ENCODE data around the gene ZNF74. TPM values are rescaled to one million over a fixed set of nuclear protein-coding genes. Genes with fewer than 3 reads are reported as not detected.
"Not testable (repeated sequence)": the region's sequence is repeated elsewhere in the genome, so short reads cannot be mapped to it uniquely, and the experiment has no call there.

The ZNF74 gene
- total RNA-seq, 2 donors from 2014 or later = 6.4 to 10.0 TPM

GRCh38 chr22:20366841-20367240 is 27.1 kb upstream of the ZNF74 start:
- ATAC-seq (replicated peaks); H3K4me3 Mint-ChIP-seq; H3K9me3 Mint-ChIP-seq; H3K36me3 Mint-ChIP-seq (ENCODE audit: low read depth); H3K27me3 Mint-ChIP-seq; H3K4me1 Mint-ChIP-seq; H3K27ac Mint-ChIP-seq: not testable (repeated sequence)

GRCh38 chr22:20368875-20369274 is 25.1 kb upstream of the ZNF74 start:
- H3K4me1 Mint-ChIP-seq; ATAC-seq (replicated peaks); H3K9me3 Mint-ChIP-seq; H3K27me3 Mint-ChIP-seq; H3K4me3 Mint-ChIP-seq; H3K27ac Mint-ChIP-seq; H3K36me3 Mint-ChIP-seq (ENCODE audit: low read depth): not testable (repeated sequence)

DNA sequence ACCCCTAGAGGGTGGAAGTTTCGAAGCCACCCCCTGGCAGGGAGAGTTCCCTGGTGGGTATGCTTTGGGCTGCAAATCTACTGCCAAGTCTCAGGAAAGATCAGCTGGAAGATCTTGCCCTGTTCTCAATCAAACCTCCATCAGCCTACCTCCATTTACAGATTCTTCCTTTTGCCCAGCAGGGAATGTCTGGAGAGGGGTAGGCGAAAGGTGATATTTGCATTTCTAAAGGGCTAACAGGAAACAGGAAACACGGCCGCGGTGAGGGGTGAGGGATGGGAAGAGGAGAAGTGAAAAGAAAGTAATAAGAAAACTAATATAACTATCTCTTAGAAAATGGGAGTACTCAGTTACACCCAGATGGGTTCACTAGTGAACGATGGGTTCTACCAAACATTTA is 22.3 kb upstream of the ZNF74 start:
- H3K4me3 Mint-ChIP-seq; H3K4me1 Mint-ChIP-seq; H3K27ac Mint-ChIP-seq; H3K9me3 Mint-ChIP-seq; H3K27me3 Mint-ChIP-seq; ATAC-seq (replicated peaks); H3K36me3 Mint-ChIP-seq (ENCODE audit: low read depth): not testable (repeated sequence)

GRCh38 chr22:20372406-20372854 is 21.5 kb upstream of the ZNF74 start:
- not testable (repeated sequence) for H3K27me3 Mint-ChIP-seq; H3K36me3 Mint-ChIP-seq (ENCODE audit: low read depth); H3K27ac Mint-ChIP-seq; H3K4me1 Mint-ChIP-seq; ATAC-seq (replicated peaks); H3K4me3 Mint-ChIP-seq; H3K9me3 Mint-ChIP-seq

- not testable (repeated sequence) for H3K27me3 Mint-ChIP-seq; H3K27ac Mint-ChIP-seq; H3K4me3 Mint-ChIP-seq; H3K4me1 Mint-ChIP-seq; H3K36me3 Mint-ChIP-seq (ENCODE audit: low read depth); H3K9me3 Mint-ChIP-seq; ATAC-seq (replicated peaks)
Observed at GRCh38 chr22:20373195-20373706, 20.7 kb upstream of the ZNF74 start.

DNA sequence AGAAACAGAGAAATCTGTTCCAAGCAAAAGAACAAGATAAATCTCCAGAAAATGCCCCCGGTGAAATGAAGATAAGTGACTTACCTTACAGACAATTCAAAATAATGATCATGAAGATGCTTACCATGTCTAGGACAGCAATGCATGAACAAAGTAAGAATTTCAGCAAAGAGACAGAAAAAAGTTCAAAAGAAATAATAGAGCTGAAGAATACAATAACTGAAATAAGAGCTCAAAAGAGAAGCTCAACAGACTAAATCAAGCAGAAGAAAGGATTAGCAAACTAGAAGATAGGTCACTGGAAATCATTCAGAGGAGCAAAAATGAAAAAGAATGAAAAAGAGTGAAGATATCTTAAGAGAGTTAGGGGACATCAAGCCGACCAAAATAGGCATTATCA is 19.8 kb upstream of the ZNF74 start:
- not testable (repeated sequence) for ATAC-seq (replicated peaks); H3K27ac Mint-ChIP-seq; H3K4me1 Mint-ChIP-seq; H3K36me3 Mint-ChIP-seq (ENCODE audit: low read depth); H3K9me3 Mint-ChIP-seq; H3K4me3 Mint-ChIP-seq; H3K27me3 Mint-ChIP-seq

DNA sequence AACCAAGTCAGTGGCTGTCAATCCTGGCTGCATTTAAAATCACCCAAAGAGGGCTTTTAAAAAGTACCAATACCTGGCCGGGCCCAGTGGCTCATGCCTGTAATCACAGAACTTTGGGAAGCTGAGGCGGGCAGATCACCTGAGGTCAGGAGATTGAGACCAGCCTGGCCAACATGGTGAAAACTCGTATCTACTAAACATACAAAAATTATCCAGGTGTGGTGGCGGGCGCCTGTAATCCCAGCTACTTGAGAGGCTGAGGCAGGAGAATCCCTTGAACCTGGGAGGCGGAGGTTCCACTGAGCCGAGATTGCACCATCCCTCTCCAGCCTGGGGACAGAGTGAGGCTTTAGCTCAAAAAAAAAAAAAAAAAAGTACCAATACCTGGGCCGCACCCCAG is 17.7 kb upstream of the ZNF74 start:
- ATAC-seq (replicated peaks); H3K4me3 Mint-ChIP-seq; H3K27ac Mint-ChIP-seq; H3K9me3 Mint-ChIP-seq; H3K36me3 Mint-ChIP-seq (ENCODE audit: low read depth); H3K4me1 Mint-ChIP-seq; H3K27me3 Mint-ChIP-seq: not testable (repeated sequence)

- H3K27me3 Mint-ChIP-seq; H3K4me1 Mint-ChIP-seq; H3K27ac Mint-ChIP-seq; ATAC-seq (replicated peaks); H3K36me3 Mint-ChIP-seq (ENCODE audit: low read depth); H3K4me3 Mint-ChIP-seq; H3K9me3 Mint-ChIP-seq: not testable (repeated sequence)
Observed at GRCh38 chr22:20376983-20377382, 17.0 kb upstream of the ZNF74 start.

DNA sequence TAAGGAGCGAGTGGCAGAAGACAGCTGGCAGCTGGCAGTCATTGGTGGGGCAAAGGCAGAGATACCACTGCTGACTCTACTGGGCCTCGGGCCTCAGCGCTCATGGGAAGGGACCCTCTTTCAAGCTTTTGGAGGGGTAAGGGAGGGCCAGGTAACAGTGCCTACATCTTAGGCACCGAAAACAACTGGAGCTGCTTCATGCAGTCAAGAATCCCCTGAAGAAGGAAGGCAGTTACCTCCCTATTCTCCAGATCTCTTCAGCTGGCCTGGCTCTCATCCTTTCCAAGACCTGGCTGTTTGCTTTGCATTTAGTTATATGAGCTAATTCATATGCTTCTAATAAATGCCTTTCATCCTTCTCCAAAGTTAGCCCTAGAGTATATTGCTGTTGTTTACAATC is 15.8 kb upstream of the ZNF74 start:
- ATAC-seq (replicated peaks) = no peak
- Mint-ChIP-seq H3K27ac (no peak overlapping the region), H3K36me3 (ENCODE audit: low read depth) (no peaks in the 10 kb centered on the region), H3K27me3 (no peaks in the 10 kb centered on the region), H3K9me3 (no peaks in the 10 kb centered on the region), H3K4me3 (no peak overlapping the region), H3K4me1 (no peaks in the 10 kb centered on the region)

DNA sequence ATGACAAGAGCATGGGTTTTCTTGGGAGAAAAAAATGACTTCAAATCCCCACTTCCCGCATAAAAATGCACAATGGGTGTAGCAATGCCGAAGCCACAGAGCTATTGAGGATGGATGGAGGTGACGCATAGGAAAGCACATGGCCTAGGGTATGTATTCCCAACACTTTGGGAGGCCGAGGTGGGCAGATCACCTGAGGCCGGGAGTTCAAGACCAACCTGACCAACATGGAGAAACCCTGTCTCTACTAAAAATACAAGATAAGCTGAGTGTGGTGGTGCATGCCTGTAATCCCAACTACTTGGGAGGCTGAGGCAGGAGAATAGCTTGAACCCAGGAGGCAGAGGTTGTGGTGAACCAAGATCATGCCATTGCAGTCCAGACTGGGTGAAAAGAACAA is 15.3 kb upstream of the ZNF74 start:
- not testable (repeated sequence) for H3K9me3 Mint-ChIP-seq; H3K4me3 Mint-ChIP-seq; ATAC-seq (replicated peaks)

GRCh38 chr22:20380486-20380885 is 13.5 kb upstream of the ZNF74 start:
- Mint-ChIP-seq H3K9me3 (no peaks in the 10 kb centered on the region), H3K4me1 (no peaks in the 10 kb centered on the region), H3K27ac (no peak overlapping the region), H3K36me3 (ENCODE audit: low read depth) (no peaks in the 10 kb centered on the region), H3K4me3 (no peak overlapping the region), H3K27me3 (no peaks in the 10 kb centered on the region)
- no peak for ATAC-seq (replicated peaks)

More for the DNA sequence above, 15.3 kb upstream of the ZNF74 start:
- H3K27ac Mint-ChIP-seq; H3K4me1 Mint-ChIP-seq; H3K36me3 Mint-ChIP-seq (ENCODE audit: low read depth); H3K27me3 Mint-ChIP-seq: not testable (repeated sequence)

DNA sequence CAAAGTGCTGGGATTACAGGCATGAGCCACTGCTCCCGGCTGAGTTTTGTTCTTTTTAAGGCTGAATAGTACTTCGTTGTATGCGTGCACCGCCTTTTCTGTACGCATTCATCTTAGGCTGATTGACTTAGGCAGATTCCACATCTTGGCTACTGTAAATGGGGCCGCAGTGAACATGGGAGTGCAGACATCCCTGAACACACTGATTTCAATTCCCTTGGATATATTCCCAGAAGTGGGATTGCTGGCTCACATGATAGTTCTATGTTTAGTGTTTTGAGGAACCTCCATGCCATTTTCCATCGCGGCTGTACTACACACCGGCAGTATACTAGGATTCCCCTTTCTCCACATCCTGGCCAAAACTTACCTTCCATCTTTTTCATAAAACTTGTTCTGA is 10.4 kb upstream of the ZNF74 start:
- Mint-ChIP-seq H3K27ac (no peak overlapping the region), H3K9me3 (no peaks in the 10 kb centered on the region), H3K27me3 (no peaks in the 10 kb centered on the region), H3K4me3 (no peak overlapping the region), H3K36me3 (ENCODE audit: low read depth) (no peaks in the 10 kb centered on the region), H3K4me1 (no peaks in the 10 kb centered on the region)
- no peak for ATAC-seq (replicated peaks)

GRCh38 chr22:20384171-20384570 is 9.8 kb upstream of the ZNF74 start:
- Mint-ChIP-seq H3K27ac (no peak overlapping the region), H3K4me3 (no peak overlapping the region), H3K9me3 (no peaks in the 10 kb centered on the region), H3K4me1 (no peaks in the 10 kb centered on the region), H3K36me3 (ENCODE audit: low read depth) (no peaks in the 10 kb centered on the region), H3K27me3 (no peaks in the 10 kb centered on the region)
- no peak for ATAC-seq (replicated peaks)

- Mint-ChIP-seq H3K36me3 (ENCODE audit: low read depth) (no peaks in the 10 kb centered on the region), H3K4me3 (no peak overlapping the region), H3K9me3 (no peaks in the 10 kb centered on the region), H3K4me1 (no peaks in the 10 kb centered on the region), H3K27ac (no peak overlapping the region), H3K27me3 (no peaks in the 10 kb centered on the region)
- ATAC-seq (replicated peaks) = no peak
Observed at GRCh38 chr22:20384865-20385264, 9.1 kb upstream of the ZNF74 start.

- Mint-ChIP-seq H3K4me1 (no peaks in the 10 kb centered on the region), H3K27ac (no peak overlapping the region), H3K4me3 (no peak overlapping the region), H3K27me3 (no peaks in the 10 kb centered on the region), H3K9me3 (no peaks in the 10 kb centered on the region), H3K36me3 (ENCODE audit: low read depth) (no peaks in the 10 kb centered on the region)
- no peak for ATAC-seq (replicated peaks)
Observed at GRCh38 chr22:20386336-20386735, 7.6 kb upstream of the ZNF74 start.

DNA sequence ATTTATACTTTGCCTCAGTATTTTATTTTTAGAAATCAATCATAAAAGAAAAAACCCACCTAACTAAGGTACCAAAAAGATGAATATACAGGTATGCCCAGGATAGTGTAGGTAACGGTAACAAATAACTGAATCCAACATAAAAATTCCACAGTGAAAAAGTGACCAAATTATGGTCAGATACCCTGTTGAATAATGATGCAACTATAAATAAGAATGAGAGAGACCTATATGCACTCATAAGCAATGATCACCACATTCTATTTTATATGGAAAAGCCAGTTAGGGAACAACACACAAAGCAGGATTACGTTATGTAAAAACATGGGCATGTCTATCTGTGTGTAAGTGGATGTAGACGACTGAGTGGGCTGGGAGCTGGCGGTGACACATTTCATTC is 7.0 kb upstream of the ZNF74 start:
- Mint-ChIP-seq H3K27ac (no peak overlapping the region), H3K4me1 (no peaks in the 10 kb centered on the region), H3K36me3 (ENCODE audit: low read depth) (no peaks in the 10 kb centered on the region), H3K4me3 (no peak overlapping the region), H3K9me3 (no peaks in the 10 kb centered on the region), H3K27me3 (no peaks in the 10 kb centered on the region)
- ATAC-seq (replicated peaks) = no peak

All from activated T-helper 17 cell treated with anti-CD3 and anti-CD28 coated beads, Interleukin-2, amount 50 U/mL, for 72 hours (primary cell).